Adrenal gland (tissue), 12 donors: Measurements from ENCODE around the gene ZRSR2. TPM values are rescaled to one million over a fixed set of nuclear protein-coding genes. Genes with fewer than 3 reads are reported as not detected.

ENCODE experiments used
- DNase-seq, 7 donors: peaks; one replicate each; pipeline ENCODE4 v3.0.0-alpha.2; 2019 to 2020
- H3K27ac ChIP-seq, 5 donors: fragments of 200-600 bp; sonication (generic) in 4 of 5; 1 replicate in 3 of 5; 2 replicates in 2 of 5; pipeline versions ENCODE4 v1.5.1 to v1.8.0; 2016 to 2020; ENCODE audit warnings: mild to moderate bottlenecking in 1 of 5
- H3K27me3 ChIP-seq: fragments of 200-600 bp; 2 replicates; pipeline ENCODE4 v1.8.0; 2021
- H3K36me3 ChIP-seq, 2 donors: fragments of 200-600 bp; replicated peaks in 1 of 2; 1 replicate in 1 of 2; 2 replicates in 1 of 2; pipeline versions ENCODE4 v1.5.1 to v1.8.0; 2018 to 2022
- H3K4me1 ChIP-seq, 2 donors: fragments of 200-600 bp; replicated peaks in 1 of 2; 1 replicate in 1 of 2; 2 replicates in 1 of 2; pipeline versions ENCODE4 v1.5.1 to v1.8.0; 2018 to 2021
- H3K4me3 ChIP-seq, 4 donors: fragments of 200-600 bp; sonication (generic) in 3 of 4; one replicate each; pipeline ENCODE4 v1.5.1; 2016 to 2018
- H3K9me3 ChIP-seq, 3 donors: fragments of 200-600 bp; sonication (generic) in 1 of 3; replicated peaks in 1 of 3; 1 replicate in 2 of 3; 2 replicates in 1 of 3; pipeline versions ENCODE4 v1.5.1 to v1.8.0; 2016 to 2021
- POLR2A ChIP-seq, 2 donors: fragments of 450-650 bp; IDR thresholded peaks; one replicate each; pipeline ENCODE4 v1.6.1; 2017; ENCODE audit warnings: antibody characterized with exemption in 2 of 2, mild to moderate bottlenecking in 2 of 2, moderate library complexity in 1 of 2
- WGBS, 4 donors: extraction: QIAGEN DNeasy Blood & Tissue Kit in 2 of 4; methylation state at CpG; one replicate each; pipeline versions ENCODE4 v1.1.5 to v1.1.7; 2013 to 2017; 5-methylcytosine and 5-hydroxymethylcytosine counted together
- intact Hi-C, 2 donors: fragments of 100-400 bp; cut with DNase I; formaldehyde crosslinking; loops; one replicate each; pipeline versions ENCODE4 v1.14.1 to v1.15.0; 2022 to 2023
- polyA plus RNA-seq, 3 donors: library from polyadenylated mRNA; stranded (reverse); fragments of 200-250 nt in 2 of 3; fragments of 350-450 nt in 1 of 3; fragmentation: Illumina TruSeq in 1 of 3; extraction: RNeasy Lipid Tissue Mini Kit (QIAGEN cat#74804) in 1 of 3; gene quantifications; one replicate each; pipeline ENCODE4 v1.2.3, GENCODE V29; 2013 to 2014
- total RNA-seq, 9 donors: library from RNA; depleted of rRNA in 4 of 9; stranded (reverse); fragments of >200 nt in 4 of 9; fragments of 120-200 nt in 1 of 9; fragmentation: NEBNext Ultra II Directional in 1 of 9; extraction: Animal tissue kit (Norgen Biotek cat#: 25700) in 1 of 9; gene quantifications; one replicate each; pipeline versions ENCODE4 v1.1.0 to v1.2.4, GENCODE V29; 2013 to 2023
- TF ChIP-seq, protein P1 (sequence below), 6 experiments: fragments of 450-650 bp in 4 of 6; fragments of 200-600 bp in 2 of 6; sonication (generic) in 1 of 6; IDR thresholded peaks; 1 replicate in 5 of 6; 2 replicates in 1 of 6; pipeline versions ENCODE4 v1.5.1 to v1.8.0; 2016 to 2021; ENCODE audit warnings: antibody characterized with exemption in 6 of 6, mild to moderate bottlenecking in 2 of 6, moderate library complexity in 1 of 6
- donor health status: healthy with polysubstance abuse.
- donor health status: Bipolar disorder and iron deficiency.
- donor health status: DM: yes; HTN: yes; CAD: no.
- donor health status: DM: no; HTN: no; CAD: no.
- donor health status: DM: no; HTN: no; CAD: no.
- donor health status: DM: yes; HTN: yes; CAD: no.

The ZRSR2 gene
- total and polyA plus RNA-seq, 12 donors: 2.9 to 49.1 (median 9.1) TPM; not detected in 1

- TF ChIP-seq, protein P1, sequence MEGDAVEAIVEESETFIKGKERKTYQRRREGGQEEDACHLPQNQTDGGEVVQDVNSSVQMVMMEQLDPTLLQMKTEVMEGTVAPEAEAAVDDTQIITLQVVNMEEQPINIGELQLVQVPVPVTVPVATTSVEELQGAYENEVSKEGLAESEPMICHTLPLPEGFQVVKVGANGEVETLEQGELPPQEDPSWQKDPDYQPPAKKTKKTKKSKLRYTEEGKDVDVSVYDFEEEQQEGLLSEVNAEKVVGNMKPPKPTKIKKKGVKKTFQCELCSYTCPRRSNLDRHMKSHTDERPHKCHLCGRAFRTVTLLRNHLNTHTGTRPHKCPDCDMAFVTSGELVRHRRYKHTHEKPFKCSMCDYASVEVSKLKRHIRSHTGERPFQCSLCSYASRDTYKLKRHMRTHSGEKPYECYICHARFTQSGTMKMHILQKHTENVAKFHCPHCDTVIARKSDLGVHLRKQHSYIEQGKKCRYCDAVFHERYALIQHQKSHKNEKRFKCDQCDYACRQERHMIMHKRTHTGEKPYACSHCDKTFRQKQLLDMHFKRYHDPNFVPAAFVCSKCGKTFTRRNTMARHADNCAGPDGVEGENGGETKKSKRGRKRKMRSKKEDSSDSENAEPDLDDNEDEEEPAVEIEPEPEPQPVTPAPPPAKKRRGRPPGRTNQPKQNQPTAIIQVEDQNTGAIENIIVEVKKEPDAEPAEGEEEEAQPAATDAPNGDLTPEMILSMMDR (IDR thresholded peaks at IDR 0.05): no peak
- TF ChIP-seq POLR2A (IDR thresholded peaks at IDR 0.05): no peak
- Histone ChIP-seq H3K4me3 (no peak overlapping the region), H3K36me3 (no peaks in the 10 kb centered on the region), H3K4me1 (no peaks in the 10 kb centered on the region), H3K9me3 (no peaks in the 10 kb centered on the region), H3K27ac (no peak overlapping the region), H3K27me3 (peaks cover 34% of the 10 kb centered on the region)
- intact Hi-C loops: no loop called here
- WGBS, 4 donors: 76 to 95% (median 92%) methylated on average over 3 to 4 of the region's 4 CpGs
- DNase-seq: no peak
Observed at GRCh38 chrX:15869695-15870094, 79.4 kb downstream of the ZRSR2 start.

- intact Hi-C loops: no loop called here
Observed at GRCh38 chrX:15870310-15870709, 80.0 kb downstream of the ZRSR2 start.

More at GRCh38 chrX:15870310-15870709, 80.0 kb downstream of the ZRSR2 start:
- peak in 2 of 7 donors; percentile 4 to 10 for DNase-seq
- Histone ChIP-seq H3K27ac (no peak overlapping the region), H3K9me3 (no peaks in the 10 kb centered on the region), H3K27me3 (peaks cover 34% of the 10 kb centered on the region), H3K4me1 (no peaks in the 10 kb centered on the region), H3K4me3 (no peak overlapping the region), H3K36me3 (no peaks in the 10 kb centered on the region)
- 43 to 66% (median 58%) methylated on average over 4 of the region's 4 CpGs for WGBS, 4 donors
- TF ChIP-seq, protein P1 (IDR thresholded peaks at IDR 0.05): no peak
- TF ChIP-seq POLR2A (IDR thresholded peaks at IDR 0.05): no peak

Other genes starting within 250 kb of the ZRSR2 start
- gene ACE2, start 189.5 kb upstream of the ZRSR2 start, total RNA-seq: 1 to 10 TPM in 4 of 9 donors, under 1 TPM in 5; 0.35 to 3.9 (median 0.81) TPM
- 1 to 10 TPM in 1 of 3 donors, under 1 TPM in 2; 0.56 to 1.1 (median 0.64) TPM for gene ACE2, start 189.5 kb upstream of the ZRSR2 start, polyA plus RNA-seq
- gene CLTRN, start 125.7 kb upstream of the ZRSR2 start, total RNA-seq: 1 to 10 TPM in 1 of 9 donors, under 1 TPM in 7, not detected in 1; 0.14 to 1.6 (median 0.50) TPM
- gene CLTRN, start 125.7 kb upstream of the ZRSR2 start, polyA plus RNA-seq: 1 to 10 TPM; 1.3 to 1.8 (median 1.4) TPM
- 10 to 100 TPM in 5 of 9 donors, 1 to 10 TPM in 4; 3.3 to 21.6 (median 13.7) TPM for gene CA5B, start 52.2 kb upstream of the ZRSR2 start, total RNA-seq
- gene CA5B, start 52.2 kb upstream of the ZRSR2 start, polyA plus RNA-seq: 1 to 10 TPM; 2.5 to 6.7 (median 4.6) TPM
- 10 to 100 TPM; 16.9 to 47.1 (median 21.2) TPM for gene AP1S2, start 64.3 kb downstream of the ZRSR2 start, total RNA-seq
- gene AP1S2, start 64.3 kb downstream of the ZRSR2 start, polyA plus RNA-seq: 10 to 100 TPM in 2 of 3 donors, 1 to 10 TPM in 1; 8.8 to 27.3 (median 19.1) TPM